ENCODE measurements around the gene C1QTNF12.

C1QTNF12 gene

GRCh38 chr1:1228596-1229321 lies 17.8 kb downstream of the C1QTNF12 start:
- DNase-seq (ENCODE audit: low spot score) = no peak

DNA sequence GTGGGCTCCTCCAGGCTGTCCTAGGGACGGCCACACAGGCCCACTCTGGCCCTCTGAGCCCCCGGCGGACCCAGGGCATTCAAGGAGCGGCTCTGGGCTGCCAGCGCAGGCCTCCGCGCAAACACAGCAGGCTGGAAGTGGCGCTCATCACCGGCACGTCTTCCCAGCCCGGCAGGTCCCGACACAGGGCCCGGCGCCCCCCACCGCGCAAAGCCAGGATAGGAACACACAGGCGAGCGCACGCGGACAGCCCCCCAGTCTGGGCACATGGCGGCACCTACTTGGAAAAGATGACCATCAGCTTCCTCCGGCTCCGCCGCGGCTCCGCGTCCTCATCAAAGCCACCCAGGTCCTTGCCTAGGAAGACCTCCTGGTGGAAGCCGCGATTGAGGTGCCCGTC lies 18.3 kb downstream of the C1QTNF12 start:
- no peak for DNase-seq (ENCODE audit: low spot score)

DNA sequence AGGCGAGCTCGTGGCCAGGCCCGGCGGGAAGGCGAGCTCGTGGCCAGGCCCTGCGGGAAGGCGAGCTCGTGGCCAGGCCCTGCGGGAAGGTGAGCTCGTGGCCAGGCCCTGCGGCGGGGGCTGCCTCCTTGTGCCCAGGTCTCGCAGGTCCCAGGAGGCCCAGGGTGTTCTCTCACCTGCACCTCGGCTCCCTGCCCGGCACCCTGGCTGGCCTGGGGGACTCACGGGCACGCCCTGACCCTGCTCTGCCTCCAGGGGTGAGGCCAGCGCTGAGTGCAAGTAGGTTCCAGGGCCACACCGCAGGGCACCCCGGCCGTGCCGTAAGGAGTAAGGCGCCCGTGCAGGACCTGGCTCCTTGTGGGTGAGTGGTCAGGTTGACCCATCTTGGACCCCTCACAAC lies 19.1 kb downstream of the C1QTNF12 start:
- DNase-seq (ENCODE audit: low spot score) = no peak

DNA sequence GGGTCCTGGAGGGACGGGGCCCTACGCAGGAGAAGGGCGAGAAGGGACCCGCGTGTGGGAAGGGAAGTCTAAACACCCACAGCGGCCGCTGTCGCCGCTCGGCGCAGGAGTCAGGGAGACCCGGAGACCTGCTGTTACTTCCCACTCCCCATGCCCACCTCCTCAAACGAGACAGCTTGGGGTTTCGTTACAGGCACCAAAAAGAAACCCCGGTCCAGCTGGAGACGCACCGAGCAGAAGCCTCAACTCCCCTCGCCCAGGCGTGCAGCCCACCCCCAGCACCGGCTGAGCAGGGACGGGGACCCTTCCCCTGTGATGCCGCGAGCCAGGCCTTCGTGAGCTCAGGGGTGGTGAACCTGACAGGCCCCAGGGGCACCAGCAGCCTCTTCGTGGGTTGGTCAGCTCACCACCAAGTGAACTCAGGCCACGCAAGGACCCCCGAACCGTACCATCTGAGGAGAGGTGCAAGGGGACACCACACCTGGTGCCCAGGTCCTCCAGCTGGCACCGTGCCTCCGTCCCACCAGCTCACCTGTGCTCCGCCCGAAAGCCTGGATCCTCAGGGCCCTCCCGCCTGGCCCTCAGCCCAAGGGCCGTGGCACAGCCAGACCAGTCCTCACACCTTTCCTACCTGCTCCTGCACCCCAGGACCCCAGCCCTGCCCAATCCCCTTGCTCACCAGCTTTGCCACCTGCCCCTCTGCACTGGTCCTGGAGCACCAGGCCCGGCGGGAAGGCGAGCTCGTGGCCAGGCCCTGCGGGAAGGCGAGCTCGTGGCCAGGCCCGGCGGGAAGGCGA lies 19.8 kb downstream of the C1QTNF12 start:
- no peak for DNase-seq (ENCODE audit: low spot score)

DNA sequence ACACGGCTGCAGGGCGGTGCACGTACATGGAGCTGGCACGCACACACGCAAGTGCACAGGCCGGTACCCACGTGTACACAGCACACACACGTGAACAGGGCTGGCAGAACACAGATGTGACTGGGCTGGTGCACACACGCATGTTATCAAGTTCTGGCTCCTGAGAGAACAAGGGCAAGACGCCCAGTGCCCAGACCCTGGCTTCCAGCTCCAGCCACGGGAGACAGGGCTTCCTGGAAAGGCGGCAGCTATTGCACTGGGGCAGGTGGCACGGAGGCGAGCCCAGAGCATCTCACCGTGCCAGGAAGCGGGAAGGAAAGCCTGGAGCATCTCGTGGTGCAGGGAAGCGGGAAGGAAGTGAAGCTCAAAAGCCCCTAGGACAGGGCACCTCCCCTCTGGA lies 20.6 kb downstream of the C1QTNF12 start:
- no peak for DNase-seq (ENCODE audit: low spot score)

DNA sequence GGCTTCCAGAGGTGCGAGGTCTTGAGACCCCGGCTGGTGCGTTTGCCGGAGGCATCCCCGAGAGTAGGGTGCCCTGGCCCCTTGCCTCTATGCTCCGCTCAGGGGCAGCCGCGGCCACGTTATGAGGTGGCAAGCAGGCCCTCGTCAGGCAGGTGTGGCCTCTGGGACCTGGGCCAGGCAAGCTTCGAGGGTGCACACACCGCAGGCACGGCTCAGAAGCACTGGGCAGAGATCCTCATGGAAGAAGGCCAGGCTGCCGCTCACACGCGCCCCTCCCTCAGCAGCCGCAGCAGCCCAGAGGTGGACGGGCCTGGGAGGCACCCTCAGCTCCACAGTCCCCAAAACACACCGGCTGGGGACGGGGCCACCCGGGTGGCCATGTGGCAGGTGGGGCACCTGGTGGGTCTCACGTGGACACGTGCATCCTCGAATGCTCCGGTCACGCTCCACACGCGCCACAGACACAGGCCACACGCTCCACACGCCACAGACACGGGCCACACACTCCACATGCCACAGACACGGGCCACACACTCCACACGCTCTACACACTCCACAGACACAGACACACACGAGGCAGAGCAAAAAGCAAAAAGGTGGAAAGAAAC lies 21.2 kb downstream of the C1QTNF12 start:
- DNase-seq (ENCODE audit: low spot score) = no peak

DNA sequence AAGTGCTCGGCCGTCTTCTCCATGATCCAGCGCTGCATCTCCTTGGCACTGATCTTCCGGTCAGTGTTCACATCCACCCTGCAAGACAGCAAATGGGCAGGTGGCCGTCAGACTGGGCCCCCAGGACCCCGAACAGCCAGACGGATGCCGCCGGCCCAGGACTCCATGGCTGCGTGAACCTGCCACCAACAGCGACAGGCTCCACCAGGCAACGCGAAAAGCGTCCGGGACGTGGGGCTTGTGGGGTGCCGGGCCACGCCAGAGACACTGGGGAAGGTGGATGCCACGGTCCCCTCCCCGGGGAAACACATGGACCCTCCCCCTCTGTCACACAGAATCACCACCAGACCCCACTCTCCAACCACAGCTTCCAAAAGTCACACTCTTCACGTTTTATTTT lies 22.6 kb downstream of the C1QTNF12 start:
- no peak for DNase-seq (ENCODE audit: low spot score)

GRCh38 chr1:1223321-1223720 lies 23.2 kb downstream of the C1QTNF12 start:
- DNase-seq (ENCODE audit: low spot score) = no peak

DNA sequence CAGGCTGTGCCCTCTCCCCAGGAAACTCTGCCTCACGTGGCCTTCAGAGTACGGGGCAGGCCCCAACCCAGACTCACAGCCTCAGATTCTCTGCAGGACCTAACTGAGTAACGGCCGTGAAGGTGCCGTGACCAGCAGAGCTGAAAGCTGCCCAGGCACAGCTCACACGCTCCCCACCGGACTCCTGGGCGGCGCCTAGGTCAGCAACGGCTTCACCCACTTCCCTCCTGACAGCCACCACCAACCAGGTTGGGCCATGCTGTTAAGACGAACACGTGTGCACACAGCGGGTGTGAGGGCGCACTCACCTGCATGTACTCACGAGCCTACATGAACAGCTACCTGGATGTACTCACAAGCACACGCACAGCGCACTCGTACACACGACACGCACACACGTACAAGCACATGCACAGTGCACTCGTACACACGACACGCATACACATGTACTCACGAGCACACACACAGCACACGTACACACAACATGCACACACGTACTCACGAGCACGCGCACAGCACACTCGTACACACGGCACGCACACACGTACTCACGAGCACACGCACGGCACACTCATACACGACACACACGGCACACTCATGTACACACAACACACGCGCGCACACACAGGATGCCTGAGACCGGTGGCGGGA lies 23.8 kb downstream of the C1QTNF12 start:
- no peak for DNase-seq (ENCODE audit: low spot score)

GRCh38 chr1:1221887-1222574 lies 24.5 kb downstream of the C1QTNF12 start:
- no peak for DNase-seq (ENCODE audit: low spot score)

DNA sequence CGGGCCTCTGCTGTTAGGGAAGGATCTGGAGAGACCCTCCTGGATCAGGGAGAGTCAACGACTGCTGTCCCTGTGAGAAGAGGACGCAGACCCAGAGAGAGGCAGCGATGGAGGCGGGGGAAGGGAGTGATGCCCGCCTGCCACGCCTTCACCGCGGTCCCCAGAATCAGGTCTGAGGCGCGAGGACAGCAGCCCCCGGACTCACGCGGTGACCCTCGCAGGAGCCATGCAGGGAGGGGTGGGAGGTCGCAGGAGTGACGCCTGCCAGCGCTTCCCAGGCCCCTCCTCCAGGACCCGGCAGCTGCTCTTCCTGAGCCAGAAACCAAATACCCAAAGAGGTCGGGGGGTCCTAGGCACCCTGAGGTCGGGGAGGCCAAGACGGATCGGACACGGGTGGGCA lies 26.3 kb downstream of the C1QTNF12 start:
- DNase-seq (ENCODE audit: low spot score) = no peak

- peak; percentile 80 for DNase-seq (ENCODE audit: low spot score)
Measured at GRCh38 chr1:1219341-1219740, 27.2 kb downstream of the C1QTNF12 start.

DNA sequence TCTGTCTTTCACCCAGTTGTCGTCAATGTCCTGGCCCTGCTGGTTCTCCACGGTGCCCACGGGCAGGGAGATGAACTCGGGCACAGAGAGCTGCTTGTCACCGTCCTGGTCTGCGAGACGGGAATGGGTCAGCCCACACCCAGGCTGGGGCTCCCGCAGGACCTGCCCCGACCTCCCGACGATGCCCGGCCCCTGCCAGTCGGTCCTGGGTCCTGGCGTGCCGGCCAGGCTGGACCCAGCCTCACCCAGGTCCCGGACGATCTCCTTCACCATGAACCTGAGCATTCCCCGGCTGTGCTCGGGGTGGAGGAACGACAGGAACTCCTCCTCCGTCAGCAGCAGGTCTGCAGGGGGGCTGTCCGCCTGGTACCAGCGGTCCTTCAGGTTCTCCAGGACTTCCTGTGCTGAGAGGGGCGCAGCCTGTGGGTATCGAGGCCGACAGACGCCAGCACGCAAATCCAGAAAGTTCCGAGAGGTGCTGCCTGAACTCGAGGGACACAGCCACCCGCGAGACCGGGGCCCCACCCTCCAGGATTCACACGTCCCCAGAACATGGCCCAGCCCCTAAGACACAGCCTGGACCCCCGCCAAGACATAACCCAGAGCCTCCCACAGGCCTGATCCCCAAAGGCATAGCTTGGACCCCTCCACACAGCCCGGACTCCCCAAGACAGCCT lies 27.9 kb downstream of the C1QTNF12 start:
- DNase-seq (ENCODE audit: low spot score) = no peak

GRCh38 chr1:1217621-1218523 lies 28.6 kb downstream of the C1QTNF12 start:
- no peak for DNase-seq (ENCODE audit: low spot score)

- DNase-seq (ENCODE audit: low spot score) = peak; percentile 75
Measured at GRCh38 chr1:1216770-1217620, 29.5 kb downstream of the C1QTNF12 start.

DNA sequence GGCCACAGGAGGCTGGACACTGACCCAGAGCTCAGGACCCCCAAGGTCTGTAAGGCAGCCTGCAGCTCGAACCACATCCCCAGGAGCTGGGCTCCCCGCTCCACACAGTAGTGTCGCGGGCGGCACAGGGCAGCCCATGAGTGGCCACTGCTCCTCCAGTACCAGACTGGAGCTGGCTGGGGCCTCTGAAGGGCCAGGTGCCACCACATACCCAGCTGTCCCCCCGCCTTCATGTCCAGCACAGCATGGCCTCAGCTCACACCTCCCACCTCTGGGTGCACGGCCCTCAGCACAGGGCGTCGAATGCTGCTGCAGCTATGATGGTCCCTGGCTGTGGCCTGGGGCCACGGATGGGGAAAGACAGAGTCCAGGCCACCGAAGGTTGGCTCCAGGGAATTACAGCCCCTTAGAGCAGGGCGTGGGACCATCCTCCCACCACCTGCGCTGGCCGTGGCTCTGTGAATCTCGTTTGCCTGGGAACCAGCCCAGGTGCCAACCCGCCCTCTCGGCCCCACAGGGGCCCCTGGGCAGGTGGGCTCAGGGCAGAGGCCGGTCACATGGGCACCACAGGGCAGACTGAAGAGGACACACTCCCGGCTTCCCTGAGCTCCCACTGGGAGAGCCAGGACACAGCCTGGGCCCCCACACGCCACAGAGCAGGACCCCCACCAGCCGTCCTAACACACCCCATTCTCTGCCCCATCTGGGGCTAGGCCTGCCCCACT lies 30.5 kb downstream of the C1QTNF12 start:
- DNase-seq (ENCODE audit: low spot score) = no peak

DNA sequence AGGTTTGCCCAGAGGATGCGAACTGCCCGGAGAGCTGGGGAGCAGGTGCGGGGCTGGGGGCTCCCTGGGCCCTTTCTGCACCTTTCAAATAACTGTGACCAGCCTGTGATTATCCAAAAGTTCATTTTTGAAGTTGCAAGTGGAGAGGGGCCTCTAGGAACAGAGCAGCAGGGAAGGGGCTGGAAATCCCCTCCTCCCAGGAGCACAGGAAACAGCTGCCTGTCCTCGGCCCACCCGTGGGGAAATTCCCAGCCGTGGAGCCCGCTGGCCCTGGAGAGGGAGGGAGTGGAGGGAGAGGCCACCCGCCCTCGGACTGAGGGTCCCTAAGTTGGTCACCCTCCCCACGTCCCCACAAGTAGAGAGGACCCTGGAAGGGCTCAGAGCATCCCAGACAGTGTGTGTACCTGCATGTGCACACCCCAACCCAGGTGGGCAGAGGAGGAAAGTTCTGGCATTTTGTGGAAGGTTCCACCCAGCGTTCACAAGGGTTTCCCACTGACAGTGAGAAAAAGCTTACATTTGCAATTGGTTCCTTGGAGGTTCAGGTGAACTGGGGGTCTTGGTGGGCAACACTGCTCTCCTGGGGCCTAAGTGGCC lies 31.3 kb downstream of the C1QTNF12 start:
- no peak for DNase-seq (ENCODE audit: low spot score)

All from activated CD4-positive, alpha-beta T cell treated with anti-CD3 and anti-CD28 coated beads, Interleukin-2, Interleukin-4, amounts not matched to agents 100 ng/mL and 50 ng/mL, durations not matched to agents 16 hours and 8 hours (primary cell).